Measurements from ENCODE around the gene LRRC23. TPM values are rescaled to one million over a fixed set of nuclear protein-coding genes. Genes with fewer than 3 reads are reported as not detected.

Gene LRRC23
- total RNA-seq, 1 experiment from 2014 or later: 6.0 TPM

DNA sequence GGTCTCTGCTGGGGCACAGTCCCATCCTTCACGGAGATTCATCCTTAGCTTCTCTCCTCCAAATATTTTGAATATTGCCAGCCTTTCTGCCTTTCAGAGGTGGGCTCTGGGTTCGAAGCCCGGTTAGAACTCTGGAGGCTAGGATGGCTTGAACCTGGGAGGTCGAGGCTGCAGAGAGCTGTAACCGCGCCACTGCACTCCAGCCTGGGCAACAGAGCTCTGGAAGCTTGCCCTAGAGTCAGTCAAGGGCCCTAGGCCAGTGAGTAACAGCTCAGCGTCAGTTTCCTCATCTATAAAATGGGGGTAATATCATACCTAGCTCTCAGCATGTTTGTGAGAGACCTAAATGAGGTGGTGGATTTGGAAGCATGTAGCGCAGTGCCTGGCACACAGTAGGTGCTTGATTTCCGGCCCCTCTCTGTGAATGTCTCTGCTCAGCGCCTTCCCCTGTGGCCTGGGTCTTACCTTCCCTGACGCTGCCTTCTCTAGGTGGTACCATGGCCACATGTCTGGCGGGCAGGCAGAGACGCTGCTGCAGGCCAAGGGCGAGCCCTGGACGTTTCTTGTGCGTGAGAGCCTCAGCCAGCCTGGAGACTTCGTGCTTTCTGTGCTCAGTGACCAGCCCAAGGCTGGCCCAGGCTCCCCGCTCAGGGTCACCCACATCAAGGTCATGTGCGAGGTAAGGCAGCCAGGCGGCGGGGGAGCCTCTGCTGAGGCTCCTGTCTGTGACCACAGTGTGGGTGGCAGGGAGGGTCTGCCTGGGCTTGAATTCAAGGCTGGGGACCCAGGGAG is 49.9 kb downstream of the LRRC23 start:
- TF ChIP-seq, protein P1, sequence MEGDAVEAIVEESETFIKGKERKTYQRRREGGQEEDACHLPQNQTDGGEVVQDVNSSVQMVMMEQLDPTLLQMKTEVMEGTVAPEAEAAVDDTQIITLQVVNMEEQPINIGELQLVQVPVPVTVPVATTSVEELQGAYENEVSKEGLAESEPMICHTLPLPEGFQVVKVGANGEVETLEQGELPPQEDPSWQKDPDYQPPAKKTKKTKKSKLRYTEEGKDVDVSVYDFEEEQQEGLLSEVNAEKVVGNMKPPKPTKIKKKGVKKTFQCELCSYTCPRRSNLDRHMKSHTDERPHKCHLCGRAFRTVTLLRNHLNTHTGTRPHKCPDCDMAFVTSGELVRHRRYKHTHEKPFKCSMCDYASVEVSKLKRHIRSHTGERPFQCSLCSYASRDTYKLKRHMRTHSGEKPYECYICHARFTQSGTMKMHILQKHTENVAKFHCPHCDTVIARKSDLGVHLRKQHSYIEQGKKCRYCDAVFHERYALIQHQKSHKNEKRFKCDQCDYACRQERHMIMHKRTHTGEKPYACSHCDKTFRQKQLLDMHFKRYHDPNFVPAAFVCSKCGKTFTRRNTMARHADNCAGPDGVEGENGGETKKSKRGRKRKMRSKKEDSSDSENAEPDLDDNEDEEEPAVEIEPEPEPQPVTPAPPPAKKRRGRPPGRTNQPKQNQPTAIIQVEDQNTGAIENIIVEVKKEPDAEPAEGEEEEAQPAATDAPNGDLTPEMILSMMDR (IDR thresholded peaks at IDR 0.05; ENCODE audit: unreplicated experiment): no peak
- H3K27me3 Mint-ChIP-seq (ENCODE audit: unreplicated experiment): no peaks in the 10 kb centered on the region
- H3K27ac Mint-ChIP-seq (ENCODE audit: unreplicated experiment): no peak overlapping the region
- H3K36me3 Mint-ChIP-seq (ENCODE audit: insufficient read depth, unreplicated experiment): peaks cover 32% of the 10 kb centered on the region
- H3K9me3 Mint-ChIP-seq (ENCODE audit: low read depth, unreplicated experiment): no peaks in the 10 kb centered on the region
- intact Hi-C loops (cut with micrococcal nuclease; ENCODE audit: unreplicated experiment): no loop called here
- CTCF ChIA-PET: no interaction called here
- no peak overlapping the region for H3K4me3 Mint-ChIP-seq (ENCODE audit: low read depth, unreplicated experiment)
- BruUV-seq (replicated peaks): no TSS peak
- DNase-seq: no peak
- H3K4me1 Mint-ChIP-seq (ENCODE audit: low read depth, unreplicated experiment): no peaks in the 10 kb centered on the region

GRCh38 chr12:6955108-6956020 is 50.7 kb downstream of the LRRC23 start:
- TF ChIP-seq, protein P1 (IDR thresholded peaks at IDR 0.05; ENCODE audit: unreplicated experiment): no peak
- BruUV-seq (replicated peaks): no TSS peak
- no peak for DNase-seq
- intact Hi-C loops (cut with micrococcal nuclease; ENCODE audit: unreplicated experiment): no loop called here
- Mint-ChIP-seq H3K27ac (ENCODE audit: unreplicated experiment) (no peak overlapping the region), H3K27me3 (ENCODE audit: unreplicated experiment) (no peaks in the 10 kb centered on the region), H3K36me3 (ENCODE audit: insufficient read depth, unreplicated experiment) (peaks cover 41% of the 10 kb centered on the region), H3K9me3 (ENCODE audit: low read depth, unreplicated experiment) (no peaks in the 10 kb centered on the region), H3K4me1 (ENCODE audit: low read depth, unreplicated experiment) (no peaks in the 10 kb centered on the region), H3K4me3 (ENCODE audit: low read depth, unreplicated experiment) (no peak overlapping the region)
- CTCF ChIA-PET: no interaction called here

GRCh38 chr12:6956021-6956727 is 51.6 kb downstream of the LRRC23 start:
- H3K27me3 Mint-ChIP-seq (ENCODE audit: unreplicated experiment): no peaks in the 10 kb centered on the region
- H3K27ac Mint-ChIP-seq (ENCODE audit: unreplicated experiment): no peak overlapping the region
- CTCF ChIA-PET: no interaction called here
- TF ChIP-seq, protein P1 (IDR thresholded peaks at IDR 0.05; ENCODE audit: unreplicated experiment): no peak
- H3K9me3 Mint-ChIP-seq (ENCODE audit: low read depth, unreplicated experiment): no peaks in the 10 kb centered on the region
- peaks cover 48% of the 10 kb centered on the region for H3K36me3 Mint-ChIP-seq (ENCODE audit: insufficient read depth, unreplicated experiment)
- no peak overlapping the region for H3K4me3 Mint-ChIP-seq (ENCODE audit: low read depth, unreplicated experiment)
- no TSS peak for BruUV-seq (replicated peaks)
- intact Hi-C loops (cut with micrococcal nuclease; ENCODE audit: unreplicated experiment): no loop called here
- H3K4me1 Mint-ChIP-seq (ENCODE audit: low read depth, unreplicated experiment): peaks cover 7% of the 10 kb centered on the region
- no peak for DNase-seq

DNA sequence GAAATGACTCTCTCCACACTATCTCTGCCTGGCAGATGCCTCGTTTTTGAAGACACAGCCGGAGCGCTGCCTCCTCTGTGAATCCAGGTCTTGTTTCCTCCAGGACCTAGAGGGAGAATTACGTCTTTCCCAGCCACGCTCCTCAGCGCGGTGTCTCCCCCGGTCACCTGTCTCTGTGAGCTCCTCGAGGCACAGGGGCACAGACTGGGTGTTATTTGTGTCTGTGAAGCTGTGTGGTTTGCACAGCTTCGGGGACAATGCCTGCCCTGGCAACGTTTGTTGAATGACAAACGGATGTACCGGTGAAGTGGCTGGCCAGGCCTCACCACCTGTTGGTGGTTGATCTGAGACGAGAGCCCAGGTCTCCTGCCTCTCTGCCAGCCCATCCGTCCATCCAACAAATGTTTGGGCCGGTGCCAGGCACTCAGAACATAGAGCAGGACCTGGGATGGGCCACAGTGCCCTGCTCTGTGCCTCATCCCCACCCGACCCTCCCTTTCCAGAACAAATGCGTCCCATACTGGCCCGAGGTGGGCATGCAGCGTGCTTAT is 52.6 kb downstream of the LRRC23 start:
- CTCF ChIA-PET: no interaction called here
- H3K4me3 Mint-ChIP-seq (ENCODE audit: low read depth, unreplicated experiment): no peak overlapping the region
- intact Hi-C loops (cut with micrococcal nuclease; ENCODE audit: unreplicated experiment): no loop called here
- H3K27ac Mint-ChIP-seq (ENCODE audit: unreplicated experiment): no peak overlapping the region
- H3K27me3 Mint-ChIP-seq (ENCODE audit: unreplicated experiment): no peaks in the 10 kb centered on the region
- no TSS peak for BruUV-seq (replicated peaks)
- no peak for DNase-seq
- peaks cover 17% of the 10 kb centered on the region for H3K4me1 Mint-ChIP-seq (ENCODE audit: low read depth, unreplicated experiment)
- H3K36me3 Mint-ChIP-seq (ENCODE audit: insufficient read depth, unreplicated experiment): peaks cover 58% of the 10 kb centered on the region
- H3K9me3 Mint-ChIP-seq (ENCODE audit: low read depth, unreplicated experiment): no peaks in the 10 kb centered on the region
- TF ChIP-seq, protein P1 (IDR thresholded peaks at IDR 0.05; ENCODE audit: unreplicated experiment): no peak

All from Calu3 (cell line).